ENCODE measurements around the gene SLAMF6.
"Not testable (repeated sequence)": the region's sequence is repeated elsewhere in the genome, so short reads cannot be mapped to it uniquely, and the experiment has no call there.

Gene SLAMF6

GRCh38 chr1:160534823-160535605 lies 12.0 kb upstream of the SLAMF6 start:
- H3K4me3 ChIP-seq (ENCODE audit: low read length): no peak overlapping the region
- TF ChIP-seq CTCF (conservative IDR thresholded peaks at IDR 0.05; ENCODE audit: low read length): no peak
- no peak for DNase-seq (ENCODE audit: low read depth)

GRCh38 chr1:160532557-160532813 lies 9.4 kb upstream of the SLAMF6 start:
- not testable (repeated sequence) for H3K4me3 ChIP-seq (ENCODE audit: low read length); DNase-seq (ENCODE audit: low read depth)

- H3K4me3 ChIP-seq (ENCODE audit: low read length); DNase-seq (ENCODE audit: low read depth): not testable (repeated sequence)
Measured at GRCh38 chr1:160531809-160532556, 8.9 kb upstream of the SLAMF6 start.

GRCh38 chr1:160529401-160529952 lies 6.4 kb upstream of the SLAMF6 start:
- not testable (repeated sequence) for H3K4me3 ChIP-seq (ENCODE audit: low read length); DNase-seq (ENCODE audit: low read depth)

GRCh38 chr1:160523789-160524188 lies 734 bp upstream of the SLAMF6 start:
- DNase-seq (ENCODE audit: low read depth); H3K4me3 ChIP-seq (ENCODE audit: low read length): not testable (repeated sequence)

GRCh38 chr1:160522136-160522535 lies 919 bp downstream of the SLAMF6 start:
- TF ChIP-seq CTCF (conservative IDR thresholded peaks at IDR 0.05; ENCODE audit: low read length): no peak
- no peak overlapping the region for H3K4me3 ChIP-seq (ENCODE audit: low read length)
- DNase-seq (ENCODE audit: low read depth): no peak

- DNase-seq (ENCODE audit: low read depth): no peak
- H3K4me3 ChIP-seq (ENCODE audit: low read length): no peak overlapping the region
- no peak for TF ChIP-seq CTCF (conservative IDR thresholded peaks at IDR 0.05; ENCODE audit: low read length)
Measured at GRCh38 chr1:160521554-160521953, 1.5 kb downstream of the SLAMF6 start.

GRCh38 chr1:160520999-160521398 lies 2.1 kb downstream of the SLAMF6 start:
- TF ChIP-seq CTCF (conservative IDR thresholded peaks at IDR 0.05; ENCODE audit: low read length): no peak
- no peak for DNase-seq (ENCODE audit: low read depth)
- no peak overlapping the region for H3K4me3 ChIP-seq (ENCODE audit: low read length)

- TF ChIP-seq CTCF (conservative IDR thresholded peaks at IDR 0.05; ENCODE audit: low read length): no peak
- DNase-seq (ENCODE audit: low read depth): no peak
- H3K4me3 ChIP-seq (ENCODE audit: low read length): no peak overlapping the region
Measured at GRCh38 chr1:160520582-160520981, 2.5 kb downstream of the SLAMF6 start.
